B cell (primary cell): Measurements from ENCODE around the gene MND1. TPM values are rescaled to one million over a fixed set of nuclear protein-coding genes. Genes with fewer than 3 reads are reported as not detected.
A peak's percentile ranks its signal among the peaks of the same experiment; 100 is the strongest.

Experiments used
- ATAC-seq: fragments of 200-7000 bp; cut with Tn5 transposase; one replicate; pipeline ENCODE4 v1.10.0; 2021; ENCODE audit warnings: low read depth, mild to moderate bottlenecking, moderate number of reproducible peaks, moderate library complexity
- CTCF ChIA-PET: fragments of 350-600 bp; sonication (Branson Sonifier 250); formaldehyde crosslinking; loops from one replicate; lab custom pipeline; 2021; ENCODE audit warnings: antibody characterized with exemption, inconsistent platforms; lab: Charles Lee
- POLR2A ChIA-PET: fragments of 350-600 bp; sonication (Branson Sonifier 250); formaldehyde crosslinking; loops from one replicate; lab custom pipeline; 2021; ENCODE audit warnings: antibody characterized with exemption; lab: Charles Lee
- DNase-seq: peaks from one replicate; pipeline ENCODE4 v3.0.0; 2013
- H2AFZ ChIP-seq: 2 replicates; pipeline ENCODE4 v1.6.1; 2012; ENCODE audit warnings: mild to moderate bottlenecking, low read depth, low read length; ENCODE audit not compliant: insufficient read depth, poor library complexity, severe bottlenecking
- H3K27ac ChIP-seq, 2 donors: 1 replicate in 1 of 2; 2 replicates in 1 of 2; pipeline ENCODE4 v1.5.1; 2012 to 2013; ENCODE audit warnings: low read length in 2 of 2, mild to moderate bottlenecking in 2 of 2, moderate library complexity in 1 of 2
- H3K27me3 ChIP-seq, 4 experiments: fragments of 200-600 bp in 1 of 4; sonication (generic) in 1 of 4; replicated peaks in 1 of 4; 1 replicate in 2 of 4; 2 replicates in 2 of 4; pipeline versions ENCODE4 v1.6.1 to v1.7.0; 2013 to 2016; ENCODE audit warnings: low read length in 3 of 4, mild to moderate bottlenecking in 2 of 4, mixed read lengths in 1 of 4, moderate library complexity in 1 of 4; ENCODE audit not compliant: insufficient read depth in 4 of 4, control insufficient read depth in 3 of 4; ENCODE audit errors: control extremely low read depth in 1 of 4
- H3K36me3 ChIP-seq, 2 experiments: replicated peaks in 1 of 2; 1 replicate in 1 of 2; 2 replicates in 1 of 2; pipeline versions ENCODE4 v1.6.1 to v1.7.1; 2013; ENCODE audit warnings: low read length in 1 of 2; ENCODE audit not compliant: insufficient read depth in 2 of 2, control insufficient read depth in 1 of 2; ENCODE audit errors: control extremely low read depth in 1 of 2, extremely low read depth in 1 of 2
- H3K4me1 ChIP-seq, 2 donors: fragments of 200-600 bp in 1 of 2; sonication (generic) in 1 of 2; 1 replicate in 1 of 2; 2 replicates in 1 of 2; pipeline versions ENCODE4 v1.5.1 to v1.6.1; 2013 to 2017; ENCODE audit warnings: low read length in 2 of 2; ENCODE audit not compliant: control insufficient read depth in 2 of 2, insufficient read depth in 2 of 2
- H3K4me2 ChIP-seq: replicated peaks from 2 replicates; pipeline ENCODE3; 2012; ENCODE audit warnings: mild to moderate bottlenecking, low read depth, low read length; ENCODE audit not compliant: poor library complexity, severe bottlenecking
- H3K4me3 ChIP-seq, 5 experiments: fragments of 200-600 bp in 1 of 5; sonication (generic) in 1 of 5; 1 replicate in 3 of 5; 2 replicates in 2 of 5; pipeline versions ENCODE4 v1.5.1 to v1.7.0; 2011 to 2016; ENCODE audit warnings: low read length in 4 of 5, mild to moderate bottlenecking in 4 of 5, low read depth in 2 of 5, control low read depth in 1 of 5, moderate library complexity in 1 of 5; ENCODE audit not compliant: insufficient read depth in 1 of 5; ENCODE audit errors: control extremely low read depth in 1 of 5, extremely low read depth in 1 of 5
- H3K79me2 ChIP-seq: fragments of 200-600 bp; sonication (generic); one replicate; pipeline ENCODE4 v1.6.0; 2016; ENCODE audit warnings: low read length; ENCODE audit not compliant: control insufficient read depth, insufficient read depth
- H3K9ac ChIP-seq: fragments of 200-600 bp; sonication (generic); 2 replicates; pipeline ENCODE4 v1.6.1; 2017; ENCODE audit warnings: mild to moderate bottlenecking, low read length, moderate library complexity
- H3K9me3 ChIP-seq, 3 donors: one replicate each; pipeline versions ENCODE4 v1.6.1 to v1.7.1; 2013; ENCODE audit warnings: low read length in 2 of 3; ENCODE audit not compliant: control insufficient read depth in 2 of 3, insufficient read depth in 1 of 3; ENCODE audit errors: control extremely low read depth in 1 of 3
- H4K20me1 ChIP-seq: 2 replicates; pipeline ENCODE4 v1.6.0; 2012; ENCODE audit warnings: mild to moderate bottlenecking, low read length; ENCODE audit not compliant: insufficient read depth, control insufficient read depth, poor library complexity, severe bottlenecking
- H3K27ac Mint-ChIP-seq: one replicate; pipeline ENCODE4 v1.8.0; 2021; ENCODE audit warnings: mixed read lengths
- H3K27me3 Mint-ChIP-seq: one replicate; pipeline ENCODE4 v1.8.0; 2021; ENCODE audit warnings: mixed read lengths
- H3K4me1 Mint-ChIP-seq: one replicate; pipeline ENCODE4 v1.8.0; 2021; ENCODE audit warnings: mixed read lengths
- H3K4me3 Mint-ChIP-seq: one replicate; pipeline ENCODE4 v1.8.0; 2021; ENCODE audit warnings: mixed read lengths
- H3K9me3 Mint-ChIP-seq: one replicate; pipeline ENCODE4 v1.8.0; 2022; ENCODE audit warnings: mixed read lengths; ENCODE audit not compliant: insufficient read depth
- EZH2 ChIP-seq: IDR thresholded peaks from 2 replicates; pipeline ENCODE4 v1.6.1; 2012; ENCODE audit warnings: borderline replicate concordance, low read depth, mild to moderate bottlenecking, moderate library complexity, low read length; ENCODE audit not compliant: insufficient read depth, poor library complexity, severe bottlenecking
- WGBS: methylation state at CpG from one replicate; pipeline ENCODE4 v1.1.5; 2013; ENCODE audit warnings: missing lambda C conversion rate; ENCODE audit not compliant: insufficient coverage; 5-methylcytosine and 5-hydroxymethylcytosine counted together
- intact Hi-C: fragments of 100-400 bp; cut with micrococcal nuclease; formaldehyde crosslinking; loops from one replicate; pipeline ENCODE4 v1.10.0; 2022
- polyA plus RNA-seq: library from polyadenylated mRNA; depleted of rRNA; stranded (reverse); fragments of >200 nt; gene quantifications from 2 replicates; pipeline ENCODE4 v1.2.3, GENCODE V29; 2012
- total RNA-seq, 2 donors: library from RNA; stranded (reverse); fragments of 120-200 nt in 1 of 2; gene quantifications; 1 replicate in 1 of 2; 2 replicates in 1 of 2; pipeline versions ENCODE4 v1.2.3 to v1.2.4, GENCODE V29; 2013 to 2022
- TF ChIP-seq, protein P1 (sequence below): fragments of 200-600 bp; IDR thresholded peaks from one replicate; pipeline ENCODE4 v1.8.0; 2022; ENCODE audit warnings: antibody characterized with exemption, mild to moderate bottlenecking

The MND1 gene
- total and polyA plus RNA-seq, 2 donors (not counting 1 experiment from before 2014, with no cell fraction given): not detected

DNA sequence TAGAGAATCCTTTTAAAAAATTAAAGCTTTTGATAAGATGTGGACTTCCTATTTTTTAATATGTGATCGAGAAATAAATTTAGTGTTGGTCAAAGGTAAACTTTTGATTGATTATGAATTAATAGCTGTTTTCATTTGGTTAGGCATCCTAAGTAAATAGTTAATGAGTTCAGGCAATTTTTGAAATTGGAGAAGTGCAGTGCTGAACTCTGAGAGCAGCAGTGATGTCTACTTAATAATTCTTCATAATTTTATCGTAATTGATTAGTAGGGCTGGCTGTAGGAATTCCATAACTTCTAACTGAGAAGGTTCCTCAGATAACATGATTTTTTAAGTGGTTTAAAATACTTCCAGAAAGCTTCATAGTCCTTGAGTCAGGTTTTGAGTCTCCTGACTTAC lies 1.5 kb downstream of the MND1 start:
- CTCF ChIA-PET: interaction anchor here (0.8 to 6.6 kb wide), 22 partner anchors 12 to 403 kb away, joined by 3 to 83 read pairs (median 4); partner anchors contain the start of gene TMEM131L
- TF ChIP-seq, protein P1, sequence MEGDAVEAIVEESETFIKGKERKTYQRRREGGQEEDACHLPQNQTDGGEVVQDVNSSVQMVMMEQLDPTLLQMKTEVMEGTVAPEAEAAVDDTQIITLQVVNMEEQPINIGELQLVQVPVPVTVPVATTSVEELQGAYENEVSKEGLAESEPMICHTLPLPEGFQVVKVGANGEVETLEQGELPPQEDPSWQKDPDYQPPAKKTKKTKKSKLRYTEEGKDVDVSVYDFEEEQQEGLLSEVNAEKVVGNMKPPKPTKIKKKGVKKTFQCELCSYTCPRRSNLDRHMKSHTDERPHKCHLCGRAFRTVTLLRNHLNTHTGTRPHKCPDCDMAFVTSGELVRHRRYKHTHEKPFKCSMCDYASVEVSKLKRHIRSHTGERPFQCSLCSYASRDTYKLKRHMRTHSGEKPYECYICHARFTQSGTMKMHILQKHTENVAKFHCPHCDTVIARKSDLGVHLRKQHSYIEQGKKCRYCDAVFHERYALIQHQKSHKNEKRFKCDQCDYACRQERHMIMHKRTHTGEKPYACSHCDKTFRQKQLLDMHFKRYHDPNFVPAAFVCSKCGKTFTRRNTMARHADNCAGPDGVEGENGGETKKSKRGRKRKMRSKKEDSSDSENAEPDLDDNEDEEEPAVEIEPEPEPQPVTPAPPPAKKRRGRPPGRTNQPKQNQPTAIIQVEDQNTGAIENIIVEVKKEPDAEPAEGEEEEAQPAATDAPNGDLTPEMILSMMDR: no peak
- TF ChIP-seq EZH2: no peak
- H3K4me1 Mint-ChIP-seq: peaks cover 41% of the 10 kb centered on the region

DNA sequence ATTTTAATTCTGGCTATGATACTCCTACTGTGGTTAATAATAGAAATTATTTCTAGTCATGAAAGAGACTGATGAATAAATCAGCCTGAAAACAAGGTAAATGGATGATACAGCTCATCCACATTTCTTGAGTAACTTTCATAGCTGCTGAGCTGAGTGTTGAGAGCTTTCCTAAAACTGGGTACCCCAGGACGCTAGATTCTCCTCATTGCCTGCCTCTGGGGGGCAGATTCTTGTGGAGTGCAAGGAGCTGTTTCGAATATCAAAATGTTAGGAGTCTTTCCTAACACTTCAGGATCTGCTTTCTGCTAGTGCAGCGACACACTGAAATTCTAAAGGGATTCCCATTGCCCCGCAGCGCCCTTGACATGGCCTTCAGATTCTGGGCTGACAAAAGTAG lies 2.1 kb downstream of the MND1 start:
- H3K4me2 ChIP-seq: no peak overlapping the region
- intact Hi-C loops: loop anchor here (5.0 kb wide), 2 partner anchors 141 to 176 kb away; no protein-coding TSS in a partner anchor

More for the DNA sequence above, 1.5 kb downstream of the MND1 start:
- no peak for ATAC-seq
- Histone ChIP-seq H3K4me1 (peaks cover 25% of the 10 kb centered on the region in 2 donors), H3K36me3 (no peaks in the 10 kb centered on the region), H4K20me1 (no peaks in the 10 kb centered on the region), H3K9ac (peak overlapping the region; percentile 77), H3K9me3 (no peaks in the 10 kb centered on the region), H3K27me3 (no peaks in the 10 kb centered on the region), H3K4me2 (peak overlapping the region; percentile 96), H2AFZ (peak overlapping the region; percentile 87), H3K79me2 (peaks cover 33% of the 10 kb centered on the region), H3K4me3 (peak overlapping the region in 1 of 5 experiments; percentile 90), H3K27ac (no peak overlapping the region)
- 57% methylated on average over 1 of the region's 2 CpGs for WGBS
- POLR2A ChIA-PET: no interaction called here
- H3K27me3 Mint-ChIP-seq: no peaks in the 10 kb centered on the region
- intact Hi-C loops: loop anchor here (5.0 kb wide), 2 partner anchors 141 to 176 kb away; no protein-coding TSS in a partner anchor
- H3K9me3 Mint-ChIP-seq: no peaks in the 10 kb centered on the region
- H3K27ac Mint-ChIP-seq: no peak overlapping the region
- peak overlapping the region; percentile 95 for H3K4me3 Mint-ChIP-seq
- DNase-seq: no peak

More for the DNA sequence above, 2.1 kb downstream of the MND1 start:
- H3K4me3 Mint-ChIP-seq: no peak overlapping the region
- DNase-seq (no peak), ATAC-seq (no peak)
- H3K9me3 Mint-ChIP-seq: no peaks in the 10 kb centered on the region
- peaks cover 37% of the 10 kb centered on the region for H3K4me1 Mint-ChIP-seq
- no peaks in the 10 kb centered on the region for H3K9me3 ChIP-seq
- no peak for TF ChIP-seq EZH2
- TF ChIP-seq, protein P1: no peak
- CTCF ChIA-PET: interaction anchor here (0.8 to 6.6 kb wide), 15 partner anchors 59 to 403 kb away, joined by 3 to 83 read pairs (median 4); partner anchors contain the start of gene TMEM131L
- no peaks in the 10 kb centered on the region for H3K27me3 Mint-ChIP-seq
- POLR2A ChIA-PET: no interaction called here
- peaks cover 33% of the 10 kb centered on the region for H3K79me2 ChIP-seq
- H3K27me3 ChIP-seq: no peaks in the 10 kb centered on the region
- no peaks in the 10 kb centered on the region for H3K36me3 ChIP-seq
- H3K4me3 ChIP-seq: no peak overlapping the region
- no peaks in the 10 kb centered on the region for H4K20me1 ChIP-seq
- H3K27ac Mint-ChIP-seq: no peak overlapping the region
- H3K9ac ChIP-seq: no peak overlapping the region
- H3K4me1 ChIP-seq: peaks cover 21 to 22% of the 10 kb centered on the region in 2 donors
- 89% methylated on average over 3 of the region's 5 CpGs for WGBS
- H2AFZ ChIP-seq: no peak overlapping the region
- no peak overlapping the region for H3K27ac ChIP-seq
